SU-DHL-6 (cell line): ENCODE measurements around the gene RUNX2.

ENCODE experiments used
- EZH2phosphoT487 ChIP-seq: fragments of 200-600 bp; sonication (generic), shearing (Covaris generic); conservative IDR thresholded peaks from 2 replicates; pipeline ENCODE4 v1.6.1; 2018; ENCODE audit warnings: mild to moderate bottlenecking, antibody characterized with exemption, low read length, moderate library complexity, mixed read lengths
- TF ChIP-seq, protein P1 (sequence below): fragments of 200-600 bp; sonication (generic); IDR thresholded peaks from one replicate; pipeline ENCODE4 v1.5.1; 2017; ENCODE audit warnings: antibody characterized with exemption, mild to moderate bottlenecking, low read length, moderate library complexity; ENCODE audit not compliant: insufficient read depth, poor library complexity, severe bottlenecking

DNA sequence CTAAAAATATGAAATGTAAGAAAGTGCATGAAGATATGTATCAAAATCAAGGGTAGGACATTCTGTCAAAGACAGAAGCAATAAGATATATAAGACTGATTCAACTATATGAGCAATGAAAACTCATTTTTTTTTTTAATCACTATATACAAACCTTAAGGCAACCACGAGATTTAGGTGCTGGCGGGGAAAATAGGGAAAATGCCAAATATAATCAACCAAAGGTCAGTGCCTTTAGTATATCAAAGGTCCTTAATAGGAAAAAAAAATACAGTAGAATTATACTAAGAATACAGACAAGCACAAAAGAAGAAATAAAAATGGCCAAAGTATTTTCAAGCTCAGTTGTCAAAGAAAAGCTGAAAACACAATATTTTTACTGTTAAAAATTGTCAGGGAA, 25.5 kb downstream of the RUNX2 start:
- TF ChIP-seq, protein P1, sequence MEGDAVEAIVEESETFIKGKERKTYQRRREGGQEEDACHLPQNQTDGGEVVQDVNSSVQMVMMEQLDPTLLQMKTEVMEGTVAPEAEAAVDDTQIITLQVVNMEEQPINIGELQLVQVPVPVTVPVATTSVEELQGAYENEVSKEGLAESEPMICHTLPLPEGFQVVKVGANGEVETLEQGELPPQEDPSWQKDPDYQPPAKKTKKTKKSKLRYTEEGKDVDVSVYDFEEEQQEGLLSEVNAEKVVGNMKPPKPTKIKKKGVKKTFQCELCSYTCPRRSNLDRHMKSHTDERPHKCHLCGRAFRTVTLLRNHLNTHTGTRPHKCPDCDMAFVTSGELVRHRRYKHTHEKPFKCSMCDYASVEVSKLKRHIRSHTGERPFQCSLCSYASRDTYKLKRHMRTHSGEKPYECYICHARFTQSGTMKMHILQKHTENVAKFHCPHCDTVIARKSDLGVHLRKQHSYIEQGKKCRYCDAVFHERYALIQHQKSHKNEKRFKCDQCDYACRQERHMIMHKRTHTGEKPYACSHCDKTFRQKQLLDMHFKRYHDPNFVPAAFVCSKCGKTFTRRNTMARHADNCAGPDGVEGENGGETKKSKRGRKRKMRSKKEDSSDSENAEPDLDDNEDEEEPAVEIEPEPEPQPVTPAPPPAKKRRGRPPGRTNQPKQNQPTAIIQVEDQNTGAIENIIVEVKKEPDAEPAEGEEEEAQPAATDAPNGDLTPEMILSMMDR = no peak
- no peak for TF ChIP-seq EZH2phosphoT487
